Right lobe of liver (tissue), 6 donors: ENCODE data around the gene PLOD1. TPM values are rescaled to one million over a fixed set of nuclear protein-coding genes. Genes with fewer than 3 reads are reported as not detected.
A peak's percentile ranks its signal among the peaks of the same experiment; 100 is the strongest.

Experiments
- ATAC-seq, 4 donors: fragments of 200-7000 bp; cut with Tn5 transposase; one replicate each; pipeline ENCODE4 v1.9.1; 2020; ENCODE audit warnings: mild to moderate bottlenecking in 4 of 4, moderate library complexity in 4 of 4
- DNase-seq, 3 donors: peaks; one replicate each; pipeline ENCODE4 v3.0.0-alpha.2; 2020
- H3K27ac ChIP-seq, 3 donors: fragments of 200-600 bp; one replicate each; pipeline ENCODE4 v1.8.0; 2022
- H3K27me3 ChIP-seq, 2 donors: fragments of 200-600 bp; one replicate each; pipeline ENCODE4 v1.8.0; 2022
- H3K36me3 ChIP-seq, 4 donors: fragments of 200-600 bp; sonication (generic) in 1 of 4; one replicate each; pipeline versions ENCODE4 v1.5.1 to v1.8.0; 2017 to 2022; ENCODE audit warnings: control low read depth in 1 of 4
- H3K4me1 ChIP-seq, 4 donors: fragments of 200-600 bp; sonication (generic) in 1 of 4; one replicate each; pipeline versions ENCODE4 v1.5.1 to v1.8.0; 2017 to 2022; ENCODE audit warnings: control low read depth in 1 of 4
- H3K4me3 ChIP-seq, 3 donors: fragments of 200-600 bp; one replicate each; pipeline ENCODE4 v1.8.0; 2022
- H3K9me3 ChIP-seq, 4 donors: fragments of 200-600 bp; sonication (generic) in 1 of 4; one replicate each; pipeline versions ENCODE4 v1.5.1 to v1.8.0; 2017 to 2022; ENCODE audit warnings: control low read depth in 1 of 4
- POLR2A ChIP-seq: fragments of 450-650 bp; IDR thresholded peaks from one replicate; pipeline ENCODE4 v1.6.1; 2017; ENCODE audit warnings: antibody characterized with exemption, mild to moderate bottlenecking
- WGBS: methylation state at CpG from one replicate; pipeline ENCODE4 v1.1.6; 2018; ENCODE audit warnings: low coverage, low lambda C conversion rate; ENCODE audit not compliant: insufficient coverage; ENCODE audit errors: missing lambda C conversion rate; 5-methylcytosine and 5-hydroxymethylcytosine counted together
- intact Hi-C, 2 donors: fragments of 100-400 bp; cut with DNase I; formaldehyde crosslinking; loops; one replicate each; pipeline versions ENCODE4 v1.11.2 to v1.14.1; 2022
- total RNA-seq, 6 experiments: library from RNA; depleted of rRNA in 2 of 6; stranded (reverse); fragments of >200 nt in 2 of 6; fragmentation: NEBNext Ultra II Directional in 3 of 6; extraction: Animal tissue kit (Norgen Biotek cat#: 25700) in 3 of 6; gene quantifications; one replicate each; pipeline versions ENCODE4 v1.1.0 to v1.2.4, GENCODE V29; 2016 to 2023
- TF ChIP-seq, protein P1 (sequence below), 4 donors: fragments of 200-600 bp in 3 of 4; fragments of 450-650 bp in 1 of 4; IDR thresholded peaks; one replicate each; pipeline versions ENCODE4 v1.5.1 to v1.8.0; 2016 to 2022; ENCODE audit warnings: antibody characterized with exemption in 4 of 4, mild to moderate bottlenecking in 2 of 4
- donor health status: DM: no; HTN: yes; CAD: no.
- donor health status: DM: no; HTN: no; CAD: no.
- donor health status: DM: no; HTN: no; CAD: no.
- donor health status: DM: no; HTN: yes; CAD: no.
- donor health status: DM: no; HTN: yes; CAD: no.

PLOD1 gene
- total RNA-seq, 6 experiments from 2014 or later: 70.2 to 119 (median 93.8) TPM

DNA sequence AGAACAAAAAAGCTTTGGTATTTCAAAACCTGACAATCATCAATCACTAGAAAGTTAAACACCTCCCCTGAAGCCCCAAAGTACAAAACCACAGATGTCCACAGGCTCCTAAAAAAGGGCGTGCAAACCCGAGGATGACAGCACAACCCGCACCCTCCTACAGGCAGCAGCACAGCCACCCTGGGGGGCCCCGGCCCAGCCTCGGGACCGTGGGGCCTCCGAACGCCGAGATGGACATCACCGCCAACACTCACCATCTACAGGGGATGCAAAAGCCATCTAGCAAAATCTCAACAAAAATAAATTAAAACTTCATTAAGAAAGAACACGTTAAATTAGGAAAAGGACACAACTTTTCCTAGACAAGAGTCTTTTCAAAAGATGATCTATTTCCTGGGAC is 14.9 kb upstream of the PLOD1 start:
- no peak for ATAC-seq
- intact Hi-C loops: loop anchor here (10.0 kb wide), 1 partner anchor 45 kb away; no protein-coding TSS in a partner anchor
- Histone ChIP-seq H3K9me3 (no peaks in the 10 kb centered on the region), H3K36me3 (peaks cover 0 to 51% (median 12%) of the 10 kb centered on the region in 4 donors), H3K4me1 (peaks cover 0 to 35% (median 8%) of the 10 kb centered on the region in 4 donors), H3K27me3 (no peaks in the 10 kb centered on the region), H3K4me3 (no peak overlapping the region), H3K27ac (no peak overlapping the region)
- no peak for DNase-seq
- 76% methylated on average over 11 of the region's 11 CpGs for WGBS
- TF ChIP-seq, protein P1, sequence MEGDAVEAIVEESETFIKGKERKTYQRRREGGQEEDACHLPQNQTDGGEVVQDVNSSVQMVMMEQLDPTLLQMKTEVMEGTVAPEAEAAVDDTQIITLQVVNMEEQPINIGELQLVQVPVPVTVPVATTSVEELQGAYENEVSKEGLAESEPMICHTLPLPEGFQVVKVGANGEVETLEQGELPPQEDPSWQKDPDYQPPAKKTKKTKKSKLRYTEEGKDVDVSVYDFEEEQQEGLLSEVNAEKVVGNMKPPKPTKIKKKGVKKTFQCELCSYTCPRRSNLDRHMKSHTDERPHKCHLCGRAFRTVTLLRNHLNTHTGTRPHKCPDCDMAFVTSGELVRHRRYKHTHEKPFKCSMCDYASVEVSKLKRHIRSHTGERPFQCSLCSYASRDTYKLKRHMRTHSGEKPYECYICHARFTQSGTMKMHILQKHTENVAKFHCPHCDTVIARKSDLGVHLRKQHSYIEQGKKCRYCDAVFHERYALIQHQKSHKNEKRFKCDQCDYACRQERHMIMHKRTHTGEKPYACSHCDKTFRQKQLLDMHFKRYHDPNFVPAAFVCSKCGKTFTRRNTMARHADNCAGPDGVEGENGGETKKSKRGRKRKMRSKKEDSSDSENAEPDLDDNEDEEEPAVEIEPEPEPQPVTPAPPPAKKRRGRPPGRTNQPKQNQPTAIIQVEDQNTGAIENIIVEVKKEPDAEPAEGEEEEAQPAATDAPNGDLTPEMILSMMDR (IDR thresholded peaks at IDR 0.05): no peak

DNA sequence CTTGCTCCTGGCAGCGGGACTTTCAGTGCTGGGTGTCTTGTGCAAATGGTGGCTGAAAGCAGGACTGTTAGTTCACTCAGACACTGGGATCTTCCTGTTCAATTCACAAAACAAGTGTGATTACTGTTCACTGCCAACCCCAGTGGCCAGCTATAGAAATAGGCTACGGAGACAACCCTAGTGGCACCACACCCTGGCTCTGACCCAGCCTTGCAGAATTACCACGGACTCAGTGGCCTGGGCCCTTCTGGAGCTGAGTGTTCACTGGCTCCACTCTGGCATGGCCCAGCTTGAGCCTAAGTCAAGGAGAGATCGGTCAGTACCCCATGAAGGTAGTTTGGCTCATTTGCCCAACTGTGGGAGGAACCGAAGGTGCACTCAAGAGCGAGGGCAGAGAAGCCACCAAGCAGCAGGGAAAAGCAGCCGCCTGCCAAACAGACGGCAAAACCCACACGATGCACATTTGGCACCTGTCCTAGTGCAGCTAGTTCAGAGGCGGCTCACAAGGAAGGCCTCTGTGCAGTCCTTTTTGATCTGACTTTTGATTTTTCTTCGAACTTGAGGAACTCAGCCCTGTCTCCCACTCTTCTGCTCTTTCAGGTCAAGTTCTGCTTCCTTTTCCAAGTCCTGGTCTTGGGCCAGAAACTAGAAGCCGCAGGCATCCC is 14.1 kb upstream of the PLOD1 start:
- TF ChIP-seq POLR2A: no peak
- TF ChIP-seq, protein P1 (IDR thresholded peaks at IDR 0.05): no peak
- ATAC-seq (peak in 2 of 4 donors; percentile 13 to 14), DNase-seq (no peak)
- peaks cover 0 to 51% (median 12%) of the 10 kb centered on the region in 4 donors for H3K36me3 ChIP-seq
- 45% methylated on average over 6 of the region's 12 CpGs for WGBS
- H3K27me3 ChIP-seq: no peaks in the 10 kb centered on the region
- no peak overlapping the region for H3K27ac ChIP-seq
- intact Hi-C loops: no loop called here
- peaks cover 0 to 40% (median 10%) of the 10 kb centered on the region in 4 donors for H3K4me1 ChIP-seq
- no peak overlapping the region for H3K4me3 ChIP-seq
- no peaks in the 10 kb centered on the region for H3K9me3 ChIP-seq

GRCh38 chr1:11921022-11921421 is 13.5 kb upstream of the PLOD1 start:
- H3K36me3 ChIP-seq: peaks cover 0 to 51% (median 12%) of the 10 kb centered on the region in 4 donors
- no peak for DNase-seq
- no peak overlapping the region for H3K27ac ChIP-seq
- peaks cover 0 to 40% (median 10%) of the 10 kb centered on the region in 4 donors for H3K4me1 ChIP-seq
- no peaks in the 10 kb centered on the region for H3K27me3 ChIP-seq
- no peaks in the 10 kb centered on the region for H3K9me3 ChIP-seq
- no peak for ATAC-seq
- intact Hi-C loops: no loop called here
- H3K4me3 ChIP-seq: no peak overlapping the region
- no peak for TF ChIP-seq POLR2A
- TF ChIP-seq, protein P1 (IDR thresholded peaks at IDR 0.05): no peak
- WGBS: 65% methylated on average over 5 of the region's 9 CpGs

DNA sequence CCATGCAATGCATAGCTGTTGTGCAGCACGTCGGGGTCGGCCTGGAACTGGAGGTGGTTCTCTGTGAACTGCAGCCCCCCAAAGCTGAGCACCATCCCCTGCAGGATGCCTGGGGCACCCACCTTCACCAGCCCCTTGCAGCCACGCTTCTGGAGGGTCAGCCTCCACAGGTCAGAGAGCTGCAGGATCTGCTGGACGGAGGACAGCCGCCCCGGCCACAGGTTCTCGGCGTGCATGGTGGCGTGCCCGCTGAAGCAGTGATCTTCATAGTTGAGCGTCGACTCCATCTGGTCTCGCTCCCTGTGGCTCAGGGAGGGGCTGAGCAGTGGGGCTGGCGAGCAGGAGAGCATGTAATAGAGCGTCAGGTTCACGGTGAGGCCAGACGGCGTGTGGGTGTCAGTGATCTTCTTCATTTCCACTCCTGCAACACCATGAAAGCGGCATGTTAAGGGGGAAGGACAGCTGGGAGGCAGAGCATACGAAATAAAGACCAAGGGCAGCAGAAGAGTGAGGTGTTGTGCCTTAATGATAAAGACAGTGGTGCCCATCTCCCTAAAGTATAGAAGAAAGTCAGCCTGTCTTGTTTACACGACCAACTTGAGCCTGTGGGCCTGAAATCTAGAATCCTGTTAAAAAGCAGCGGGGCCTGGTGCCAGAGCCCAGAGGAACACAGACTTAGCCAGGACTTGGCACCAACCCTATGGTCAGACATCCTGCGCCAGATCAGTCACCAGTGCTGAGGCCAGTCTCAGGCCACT is 11.3 kb upstream of the PLOD1 start:
- Histone ChIP-seq H3K9me3 (no peaks in the 10 kb centered on the region), H3K36me3 (peaks cover 0 to 47% (median 12%) of the 10 kb centered on the region in 4 donors), H3K27me3 (no peaks in the 10 kb centered on the region), H3K4me3 (peak overlapping the region in 2 of 3 donors; percentile 57 to 72), H3K4me1 (peaks cover 0 to 57% (median 18%) of the 10 kb centered on the region in 4 donors), H3K27ac (peak overlapping the region in 2 of 3 donors; percentile 13 to 36)
- intact Hi-C loops: no loop called here
- ATAC-seq (peak in 2 of 4 donors; percentile 16), DNase-seq (peak in 1 of 3 donors; percentile 69)
- 58% methylated on average over 13 of the region's 24 CpGs for WGBS
- TF ChIP-seq POLR2A: no peak
- TF ChIP-seq, protein P1 (IDR thresholded peaks at IDR 0.05): no peak
